NCI-H2171 treated with DMSO at 0.1 percent for 48 hours (cell line): ENCODE results near the gene ZBTB4.
A peak's percentile ranks its signal among the peaks of the same experiment; 100 is the strongest.
"Not testable (repeated sequence)": the region's sequence is repeated elsewhere in the genome, so short reads cannot be mapped to it uniquely, and the experiment has no call there.

ENCODE experiments used
- DNase-seq: peaks from one replicate; lab custom pipeline; 2025; lab: John Stamatoyannopoulos, UW

ZBTB4 gene

DNA sequence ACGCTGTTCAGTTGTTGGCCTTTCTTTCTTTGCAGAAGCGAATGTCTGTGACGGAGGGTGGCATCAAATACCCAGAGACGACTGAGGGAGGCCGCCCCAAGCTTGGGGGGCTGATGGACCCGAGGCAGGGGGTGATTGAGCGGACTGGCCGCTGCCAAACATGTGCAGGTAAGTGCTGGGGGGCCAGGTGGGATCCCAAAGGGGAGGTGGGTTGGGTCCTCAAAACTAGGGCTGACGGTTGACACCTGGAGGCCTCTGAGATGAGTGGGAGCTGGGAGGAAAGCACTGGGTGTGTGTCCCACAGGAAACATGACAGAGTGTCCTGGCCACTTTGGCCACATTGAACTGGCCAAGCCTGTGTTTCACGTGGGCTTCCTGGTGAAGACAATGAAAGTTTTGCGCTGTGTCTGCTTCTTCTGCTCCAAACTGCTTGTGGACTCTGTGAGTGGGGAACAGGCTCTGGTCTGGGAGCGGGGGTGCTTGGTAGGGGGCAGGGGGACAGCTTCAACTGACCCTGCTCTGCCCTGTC is 16.5 kb upstream of the ZBTB4 start:
- no peak for DNase-seq

DNA sequence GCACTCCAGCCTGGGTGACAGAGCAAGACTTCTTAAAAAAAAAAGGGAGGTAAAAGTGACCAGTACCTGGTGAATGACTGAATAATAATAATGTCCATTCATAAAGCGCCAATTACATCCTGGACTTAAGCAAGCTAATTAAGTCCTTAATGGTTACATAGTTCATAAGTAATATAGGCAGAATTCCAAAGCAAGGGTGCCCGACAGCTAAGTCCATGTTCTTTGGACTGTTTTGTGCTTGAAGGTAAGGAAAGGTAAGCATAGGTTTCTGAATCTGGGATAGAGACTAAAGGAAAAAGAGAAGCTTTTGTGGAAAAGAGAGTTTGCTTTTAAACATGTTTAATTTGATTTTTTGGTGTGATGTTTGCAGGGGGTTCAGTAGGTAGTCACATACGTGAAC is 14.5 kb upstream of the ZBTB4 start:
- no peak for DNase-seq

DNA sequence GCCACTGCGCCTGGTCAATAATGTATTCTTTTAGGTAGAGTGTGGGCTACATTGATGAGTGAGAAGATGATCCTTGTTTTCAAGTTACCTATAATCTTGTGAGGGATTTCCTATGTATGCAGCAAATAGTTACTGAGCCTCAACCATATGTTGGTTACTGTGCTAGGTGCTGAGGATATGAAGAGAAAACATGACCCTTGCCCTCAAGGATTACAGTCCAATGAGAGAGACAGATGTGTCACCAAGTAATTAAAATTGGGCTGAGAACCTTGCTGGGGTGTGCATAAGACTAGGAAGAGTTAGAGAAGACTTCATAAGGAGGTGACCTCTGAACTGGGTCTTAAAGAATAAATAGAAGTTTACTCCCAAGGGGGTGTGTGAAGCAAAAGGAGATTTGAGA is 12.2 kb upstream of the ZBTB4 start:
- no peak for DNase-seq

DNA sequence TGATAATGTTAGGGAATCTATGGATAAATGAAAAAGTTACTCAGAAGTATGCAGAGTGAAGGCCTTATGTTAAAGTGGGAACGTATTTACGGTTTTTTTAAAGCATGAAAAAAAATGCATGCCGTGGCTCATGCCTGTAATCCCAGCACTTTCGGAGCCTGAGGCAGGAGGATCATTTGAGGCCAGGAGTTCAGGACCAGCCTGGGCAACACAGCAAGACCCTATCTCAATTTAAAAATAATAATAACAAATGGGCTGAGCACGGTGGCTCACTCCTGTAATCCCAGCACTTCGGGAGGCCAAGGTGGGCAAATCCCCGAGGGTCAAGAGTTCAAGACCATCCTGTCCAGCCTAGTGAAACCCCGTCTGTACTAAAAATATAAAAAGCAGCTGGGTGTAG is 10.7 kb upstream of the ZBTB4 start:
- no peak for DNase-seq

DNA sequence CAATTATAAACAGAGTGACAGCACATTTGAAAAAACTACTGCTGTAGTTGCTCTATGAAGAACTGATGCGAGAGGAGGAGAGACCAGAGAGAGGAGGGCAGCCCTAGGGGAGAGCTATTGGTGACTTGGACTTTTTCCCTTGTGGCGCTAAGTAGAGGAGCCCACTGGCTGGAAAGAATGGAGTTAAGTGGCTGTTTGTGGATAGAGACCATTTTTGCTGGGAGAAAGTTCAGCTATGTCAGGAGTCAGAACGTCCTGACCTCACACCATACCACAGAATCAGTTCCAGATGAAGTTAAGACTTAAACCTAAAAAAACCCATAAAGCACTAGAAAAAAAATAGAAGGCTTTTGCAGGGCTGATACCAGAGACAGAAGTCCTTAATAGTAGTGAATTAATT is 6.8 kb upstream of the ZBTB4 start:
- DNase-seq = no peak

DNA sequence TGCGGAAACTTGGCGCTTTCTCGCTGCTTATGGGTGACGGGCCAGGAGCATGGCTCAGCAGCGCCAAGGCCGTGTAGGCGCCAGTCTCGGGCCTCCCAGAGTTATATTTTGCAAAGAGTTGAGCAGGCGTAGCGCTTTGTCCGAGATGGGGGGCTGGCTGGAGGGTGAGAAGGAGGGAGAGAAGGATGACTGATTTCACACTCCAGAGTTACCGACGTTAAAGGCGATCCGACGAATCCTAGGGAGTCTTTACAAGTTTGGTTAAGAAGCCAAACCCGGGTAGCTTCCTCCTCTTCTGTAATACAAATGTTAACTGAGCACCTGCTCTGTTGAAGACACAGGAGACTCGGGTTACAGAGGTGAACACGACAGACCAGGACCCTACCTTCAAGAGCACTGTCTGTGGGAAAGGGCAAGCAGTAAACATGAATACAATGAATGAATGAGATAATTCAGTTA is 5.5 kb upstream of the ZBTB4 start:
- no peak for DNase-seq

DNA sequence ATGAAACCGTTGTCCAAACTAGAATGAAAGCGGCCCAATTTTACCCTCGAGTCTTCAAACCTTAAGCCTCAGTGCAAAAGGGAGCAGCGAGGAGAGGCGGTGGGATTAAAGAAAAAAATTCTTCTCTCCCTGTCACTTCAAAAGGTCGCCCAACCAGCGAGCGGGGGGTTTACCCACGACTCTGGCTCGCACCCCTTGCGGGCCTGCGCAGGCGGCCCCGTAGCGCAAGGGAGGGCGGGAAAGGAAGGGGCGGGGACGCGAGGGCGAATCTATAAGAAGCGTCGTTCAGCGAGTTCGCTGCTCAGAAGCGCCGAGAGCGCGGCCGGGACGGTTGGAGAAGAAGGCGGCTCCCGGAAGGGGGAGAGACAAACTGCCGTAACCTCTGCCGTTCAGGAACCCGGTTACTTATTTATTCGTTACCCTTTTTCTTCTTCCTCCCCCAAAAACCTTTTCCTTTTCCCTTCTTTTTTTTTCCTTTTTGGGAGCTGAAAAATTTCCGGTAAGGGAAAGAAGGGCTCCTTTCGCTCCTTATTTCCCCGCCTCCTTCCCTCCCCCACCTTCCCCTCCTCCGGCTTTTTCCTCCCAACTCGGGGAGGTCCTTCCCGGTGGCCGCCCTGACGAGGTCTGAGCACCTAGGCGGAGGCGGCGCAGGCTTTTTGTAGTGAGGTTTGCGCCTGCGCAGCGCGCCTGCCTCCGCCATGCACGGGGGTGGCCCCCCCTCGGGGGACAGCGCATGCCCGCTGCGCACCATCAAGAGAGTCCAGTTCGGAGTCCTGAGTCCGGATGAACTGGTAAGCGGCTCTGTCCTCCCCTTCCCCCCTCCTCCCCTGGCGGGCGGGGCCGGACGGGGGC is 4.9 kb upstream of the ZBTB4 start, which contains the start of gene POLR2A:
TSS of gene POLR2A (plus strand) at position 300 of the 852 bp plus-strand sequence.
- peak; percentile 97 for DNase-seq

DNA sequence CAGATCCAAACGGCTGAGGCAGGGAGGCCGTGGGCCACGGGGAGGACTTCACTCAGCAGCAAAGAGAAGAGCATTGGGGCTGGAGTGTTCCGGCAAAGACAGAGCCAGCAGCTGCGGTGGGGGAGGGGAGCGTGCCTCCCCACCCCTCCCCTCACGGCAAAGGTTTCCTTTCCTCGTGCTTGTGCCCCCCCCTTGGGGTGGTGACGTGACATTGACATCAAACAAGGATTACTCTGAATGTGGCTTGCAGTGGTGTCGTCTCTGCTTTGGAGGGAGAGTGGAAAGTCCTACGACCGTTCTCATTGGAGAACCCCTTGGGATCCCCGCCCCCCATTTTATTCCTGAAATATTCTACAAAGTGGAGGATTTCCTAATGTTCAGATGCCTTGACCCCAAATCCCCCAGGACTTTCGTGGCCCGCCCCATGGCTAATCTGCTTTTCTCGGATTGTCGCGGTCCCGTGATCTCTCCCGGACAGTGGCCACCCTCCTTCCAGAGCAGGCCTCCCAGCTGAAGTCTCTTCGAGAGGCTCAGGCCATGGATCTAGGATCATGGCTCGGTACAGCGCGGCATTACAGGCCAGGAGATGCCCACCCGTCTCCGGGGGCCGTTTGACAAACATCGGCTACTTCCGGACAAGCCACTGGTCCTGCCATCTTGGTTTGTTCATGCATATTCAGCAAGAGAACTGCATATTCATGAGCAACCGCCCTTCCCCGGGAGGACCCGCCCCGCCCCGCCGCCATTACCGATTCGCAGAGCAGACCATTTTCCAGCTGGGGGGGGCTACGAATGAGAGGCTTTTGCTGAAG is 4.0 kb upstream of the ZBTB4 start:
- DNase-seq = peak; percentile 97

DNA sequence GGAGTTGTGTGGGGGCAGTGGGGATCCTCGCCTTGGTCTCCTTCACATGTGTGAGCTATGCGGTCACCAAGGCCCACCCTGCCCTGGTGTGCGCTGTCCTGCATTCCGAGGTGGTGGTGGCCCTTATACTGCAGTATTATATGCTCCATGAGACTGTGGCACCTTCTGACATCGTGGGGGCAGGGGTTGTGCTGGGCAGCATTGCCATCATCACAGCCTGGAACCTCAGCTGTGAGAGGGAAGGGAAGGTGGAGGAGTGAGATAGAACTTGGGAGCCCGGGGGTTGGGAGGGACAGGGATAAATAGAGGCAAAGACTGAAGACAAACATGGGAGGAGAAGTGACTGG is 3.3 kb upstream of the ZBTB4 start:
- not testable (repeated sequence) for DNase-seq

DNA sequence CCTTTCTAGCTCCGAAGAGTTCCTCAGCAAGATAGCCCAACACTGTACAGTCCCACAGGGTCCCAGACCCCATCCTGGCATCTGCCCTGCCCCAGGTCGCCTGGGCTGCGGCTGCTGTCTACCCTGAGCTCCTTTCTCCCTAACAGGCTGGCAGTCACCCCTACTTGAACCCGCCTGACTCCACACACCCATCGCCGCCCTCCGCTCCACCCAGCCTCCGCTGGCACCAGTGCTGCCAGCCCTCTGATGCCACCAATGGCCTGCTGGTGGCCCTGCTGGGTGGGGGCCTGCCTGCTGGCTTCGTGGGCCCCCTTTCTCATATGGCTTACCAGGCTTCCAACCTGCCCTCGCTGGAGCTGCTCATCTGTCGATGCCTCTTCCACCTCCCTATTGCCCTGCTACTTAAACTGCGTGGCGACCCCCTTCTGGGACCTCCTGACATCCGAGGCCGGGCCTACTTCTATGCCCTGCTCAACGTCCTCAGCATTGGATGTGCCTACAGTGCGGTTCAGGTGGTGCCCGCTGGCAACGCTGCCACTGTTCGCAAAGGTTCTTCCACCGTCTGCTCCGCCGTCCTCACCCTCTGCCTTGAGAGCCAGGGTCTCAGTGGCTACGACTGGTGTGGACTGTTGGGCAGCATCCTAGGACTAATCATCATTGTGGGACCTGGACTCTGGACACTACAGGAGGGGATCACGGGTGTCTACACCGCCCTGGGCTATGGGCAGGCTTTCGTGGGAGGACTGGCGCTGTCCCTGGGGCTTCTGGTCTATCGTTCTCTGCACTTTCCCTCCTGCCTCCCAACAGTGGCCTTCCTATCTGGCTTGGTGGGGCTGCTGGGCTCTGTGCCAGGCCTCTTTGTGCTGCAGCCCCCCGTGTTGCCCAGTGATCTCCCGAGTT is 2.7 kb upstream of the ZBTB4 start:
- not testable (repeated sequence) for DNase-seq

DNA sequence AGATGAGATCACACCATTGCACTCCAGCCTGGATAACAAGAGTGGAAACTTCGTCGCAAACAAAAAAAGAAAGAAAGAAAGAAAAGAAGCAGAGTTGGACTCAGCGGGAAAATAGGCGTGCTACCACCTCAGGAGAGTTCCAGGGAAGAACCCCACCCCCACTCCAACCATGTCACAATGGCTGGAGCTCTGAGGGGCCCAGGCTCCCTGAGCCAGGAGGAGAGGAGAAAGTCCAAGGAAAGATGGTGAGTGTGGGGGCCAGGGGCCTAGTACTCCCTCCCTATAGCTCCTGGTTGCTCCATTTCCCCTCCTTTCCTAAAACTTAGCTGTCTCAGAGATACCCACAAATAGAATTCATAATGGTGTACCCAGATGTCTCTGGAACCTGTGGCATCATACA is 1.8 kb upstream of the ZBTB4 start, which contains the start of gene SLC35G6:
TSS of gene SLC35G6 (plus strand) at position 172 of the 400 bp plus-strand sequence. CDS start at position 243, 71 bp downstream.
- not testable (repeated sequence) for DNase-seq

DNA sequence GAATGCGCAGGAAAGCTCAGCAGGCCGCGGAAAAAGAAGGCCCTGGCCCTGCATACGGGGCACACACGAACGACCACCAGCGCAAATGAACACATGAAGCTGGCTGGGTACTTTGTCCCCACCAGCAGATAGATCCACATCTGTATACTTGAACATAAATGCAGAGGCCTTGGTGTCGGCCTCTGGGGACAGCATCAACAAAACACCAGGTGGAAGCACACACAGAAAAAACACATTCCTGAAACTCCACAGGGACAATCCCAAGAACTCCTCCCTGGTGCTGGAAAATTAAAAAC is 606 bp upstream of the ZBTB4 start:
- DNase-seq = peak; percentile 69

DNA sequence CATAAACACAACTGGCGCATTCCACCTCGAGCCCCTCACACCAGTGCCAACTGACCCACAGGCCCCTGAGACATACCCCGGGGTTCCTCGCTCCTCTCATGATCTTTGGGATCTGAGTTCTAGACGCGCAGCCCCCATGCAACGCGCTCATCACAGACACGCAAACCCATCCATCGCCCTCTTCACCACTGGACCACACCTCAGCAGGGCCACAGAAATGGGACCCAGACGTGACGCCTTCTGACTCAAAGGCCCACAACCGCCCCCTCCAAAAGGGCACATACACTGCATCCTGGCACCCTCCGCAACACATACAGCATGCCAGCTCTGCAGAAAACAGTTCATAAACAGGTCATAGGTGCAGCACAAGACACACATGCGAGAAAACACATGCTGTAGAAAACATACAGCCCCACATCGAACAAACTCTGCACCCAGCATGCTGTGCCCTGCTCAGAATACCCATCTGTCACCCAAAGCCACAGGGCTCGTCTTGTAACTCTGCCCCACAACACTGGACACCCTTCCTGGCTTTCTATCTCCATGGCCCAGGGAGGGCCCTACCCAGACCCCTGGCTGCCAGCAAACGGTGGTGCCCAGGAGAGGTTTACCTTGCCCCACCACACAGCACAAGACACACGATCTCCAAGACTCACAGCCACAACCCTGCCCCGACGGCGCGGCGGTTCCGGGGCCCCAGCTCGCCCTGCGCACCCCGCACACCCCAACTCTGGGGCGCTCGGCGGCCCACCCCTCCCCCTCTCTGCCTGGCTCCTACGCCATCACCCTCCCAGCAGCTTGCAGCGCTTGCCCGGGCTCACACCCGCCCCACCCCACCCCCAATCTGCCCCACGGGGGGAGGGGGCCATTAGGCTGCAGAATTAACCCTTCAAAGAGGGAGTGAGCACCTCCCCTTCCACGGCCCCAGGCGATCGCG is 887 bp downstream of the ZBTB4 start:
- DNase-seq = peak; percentile 26

DNA sequence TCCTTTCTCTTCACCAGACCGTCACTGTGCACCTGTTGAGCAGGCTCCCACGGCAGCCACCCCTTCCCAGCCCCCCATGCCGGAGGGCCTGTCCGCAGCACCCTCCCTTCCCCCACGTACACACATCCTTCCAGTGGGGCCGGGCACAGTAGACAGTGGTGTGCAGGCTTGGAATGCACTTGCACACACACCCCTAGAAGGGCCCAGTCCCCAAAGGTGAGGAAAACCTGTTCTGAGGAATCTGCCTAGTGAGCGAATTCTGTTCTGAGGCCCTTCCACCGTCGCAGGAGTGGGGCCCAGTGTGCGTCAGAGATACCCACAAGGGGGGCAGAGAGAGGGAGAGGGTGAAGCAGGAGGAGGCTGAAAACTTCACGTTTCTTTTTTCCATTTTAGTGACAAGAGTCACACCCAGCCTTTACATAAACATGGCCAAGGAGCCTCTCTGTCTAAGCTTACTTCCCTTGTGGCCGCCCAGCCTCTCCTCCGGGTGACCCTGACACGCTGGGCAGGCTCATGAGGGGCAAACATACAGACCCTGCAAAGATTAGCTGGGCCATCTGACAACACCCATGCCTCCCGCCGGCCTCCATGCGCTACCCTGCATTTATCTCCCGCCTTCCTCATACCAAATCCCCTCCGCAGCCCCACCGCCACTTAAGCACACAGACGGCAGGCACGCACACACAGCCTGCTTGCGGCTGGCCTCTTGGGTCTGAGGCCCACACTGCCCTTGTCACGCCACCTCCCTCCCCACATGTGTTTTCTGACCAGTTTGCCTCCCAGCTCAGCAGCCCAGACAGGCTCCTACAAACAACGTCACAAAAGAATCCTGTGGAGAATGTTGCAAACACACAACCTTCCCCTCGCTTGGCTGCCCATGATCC is 1.8 kb downstream of the ZBTB4 start:
- no peak for DNase-seq

DNA sequence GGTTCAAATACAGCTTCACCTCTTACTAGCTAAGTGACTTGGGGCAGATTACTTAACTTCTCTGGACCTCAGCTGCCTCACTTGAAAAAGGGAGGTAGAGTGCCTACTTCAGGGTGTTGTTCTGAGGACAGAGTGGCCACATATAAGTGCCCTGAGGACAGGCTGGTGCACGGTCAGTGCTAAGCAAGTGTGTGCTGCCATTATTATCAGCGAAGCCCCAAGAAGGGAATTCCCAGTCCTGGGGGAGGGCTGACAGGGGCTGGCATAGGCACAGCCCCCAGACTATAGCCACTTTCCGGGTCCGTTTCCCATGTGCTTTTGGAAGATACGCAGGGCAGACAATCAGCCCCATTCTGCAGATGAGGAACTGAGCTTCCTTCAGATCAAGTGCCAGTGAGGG is 2.5 kb downstream of the ZBTB4 start:
- DNase-seq = no peak

DNA sequence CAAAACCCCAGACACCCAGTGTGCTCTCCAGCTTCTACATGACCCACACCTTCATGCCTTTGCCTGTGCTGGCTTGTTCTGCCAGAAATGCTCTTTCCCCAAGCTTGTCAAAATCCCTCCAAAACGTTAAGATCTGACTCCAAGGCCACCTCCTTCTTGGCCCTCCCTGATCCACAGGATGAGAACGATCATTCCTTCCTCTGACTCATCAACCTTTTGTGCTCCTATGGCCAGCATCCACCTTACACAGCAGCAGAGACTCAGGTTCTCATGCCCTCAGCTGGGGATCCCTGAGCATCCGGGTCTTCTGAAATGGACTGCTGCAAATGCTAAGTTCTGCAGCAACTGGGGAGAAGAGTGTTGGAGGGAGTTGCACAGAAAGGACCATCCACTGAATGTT is 2.9 kb downstream of the ZBTB4 start:
- no peak for DNase-seq

DNA sequence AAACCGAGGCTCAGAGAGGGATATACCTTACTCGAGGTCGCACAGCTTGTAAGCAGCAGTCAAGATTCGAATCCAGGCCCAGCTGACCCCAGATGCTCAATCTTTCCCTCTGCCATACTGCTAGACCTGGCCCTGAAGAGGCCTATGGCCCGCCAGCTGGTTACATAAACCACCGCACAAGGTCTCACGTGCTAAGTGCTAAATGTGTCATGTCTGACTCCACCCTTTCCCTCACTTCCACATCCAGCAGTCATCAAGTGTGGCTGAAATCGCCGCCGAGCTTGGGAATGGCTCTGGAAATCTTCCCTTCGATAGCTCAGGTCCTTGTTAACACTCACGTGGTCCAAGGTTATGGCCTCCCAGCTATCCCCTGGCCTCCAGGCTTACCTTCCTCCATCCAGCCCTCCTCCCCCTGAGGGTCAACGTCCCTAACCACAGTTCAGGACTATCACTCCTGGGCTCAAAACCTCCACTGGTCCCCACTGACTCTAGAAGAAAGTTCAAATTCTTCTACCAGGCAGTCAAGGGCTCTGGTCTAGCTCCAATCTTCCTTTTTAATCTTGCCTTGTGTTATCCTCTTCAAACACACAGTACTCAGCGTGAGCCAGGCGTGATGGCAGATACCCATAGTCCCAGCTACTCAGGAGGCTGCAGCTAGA is 3.5 kb downstream of the ZBTB4 start:
- DNase-seq = no peak

DNA sequence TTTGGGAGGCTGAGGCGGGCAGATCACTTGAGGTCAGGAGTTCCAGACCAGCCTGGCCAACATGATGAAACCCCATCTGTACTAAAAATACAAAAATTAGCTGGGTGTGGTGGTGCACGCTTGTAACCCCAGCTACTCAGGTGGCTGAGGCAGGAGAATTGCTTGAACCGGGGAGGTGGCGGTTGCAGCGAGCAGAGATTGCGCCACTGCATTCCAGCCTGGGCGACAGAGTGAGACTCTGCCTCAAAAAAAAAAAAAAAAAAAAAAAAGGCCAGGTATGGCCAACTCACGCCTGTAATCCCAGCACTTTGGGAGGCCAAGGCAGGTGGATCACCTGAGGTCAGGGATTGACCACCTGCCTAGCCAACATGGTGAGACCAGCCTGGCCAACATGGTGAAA is 4.7 kb downstream of the ZBTB4 start:
- not testable (repeated sequence) for DNase-seq

DNA sequence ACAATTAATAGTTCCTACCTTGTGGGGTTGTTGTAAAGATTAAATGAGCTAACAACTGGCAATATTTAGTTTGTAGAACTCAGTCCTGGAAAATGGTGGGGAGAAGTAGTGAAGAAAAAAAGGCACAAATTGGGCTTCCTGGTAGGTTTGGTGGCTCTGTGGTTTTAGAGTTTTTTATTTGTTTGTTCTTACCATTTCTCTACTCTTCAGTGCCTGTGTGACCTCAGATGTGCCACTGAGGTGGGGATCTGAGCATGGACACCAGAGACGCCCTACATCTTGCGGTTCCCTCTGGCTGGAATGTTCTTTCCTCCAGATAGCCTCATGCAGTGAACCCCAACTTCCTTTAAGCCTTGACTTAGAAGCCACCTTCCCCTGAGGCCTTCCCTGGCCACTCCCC is 7.7 kb downstream of the ZBTB4 start:
- no peak for DNase-seq
